HEK293 (cell line): ENCODE data around the gene OCA2.

Experiments used
- GLI2 ChIP-seq: fragments of 450-650 bp; formaldehyde crosslinking; IDR thresholded peaks from 2 replicates; pipeline ENCODE4; 2017; ENCODE audit warnings: missing biosample characterization, missing genetic modification characterization, low read depth, borderline replicate concordance
- SP2 ChIP-seq: fragments of 450-650 bp; formaldehyde crosslinking; IDR thresholded peaks from 2 replicates; pipeline ENCODE4 v1.5.1; 2016; ENCODE audit warnings: missing biosample characterization, missing genetic modification characterization
- TCF7L2 ChIP-seq: IDR thresholded peaks from 2 replicates; pipeline ENCODE4 v1.6.1; 2011; ENCODE audit warnings: low read depth, mild to moderate bottlenecking, inconsistent platforms, low read length, moderate library complexity, borderline replicate concordance
- ZNF133 ChIP-seq: fragments of 450-650 bp; formaldehyde crosslinking; IDR thresholded peaks from 2 replicates; pipeline ENCODE4 v1.5.1; 2016; ENCODE audit warnings: missing biosample characterization, missing genetic modification characterization
- ZNF292 ChIP-seq: fragments of 450-650 bp; formaldehyde crosslinking; IDR thresholded peaks from 2 replicates; pipeline ENCODE4 v1.5.1; 2016; ENCODE audit warnings: low read depth, missing biosample characterization, missing genetic modification characterization, borderline replicate concordance
- ZNF391 ChIP-seq: fragments of 450-650 bp; formaldehyde crosslinking; IDR thresholded peaks from 2 replicates; pipeline ENCODE4 v1.5.1; 2016; ENCODE audit warnings: low read depth, missing biosample characterization, missing genetic modification characterization, borderline replicate concordance
- ZNF48 ChIP-seq: fragments of 450-650 bp; formaldehyde crosslinking; IDR thresholded peaks from 2 replicates; pipeline ENCODE4 v1.5.1; 2016; ENCODE audit warnings: missing biosample characterization, missing genetic modification characterization
- ZNF624 ChIP-seq: fragments of 450-650 bp; formaldehyde crosslinking; IDR thresholded peaks from 2 replicates; pipeline ENCODE4 v1.5.1; 2017; ENCODE audit warnings: missing biosample characterization, missing genetic modification characterization
- ZNF629 ChIP-seq: fragments of 450-650 bp; formaldehyde crosslinking; IDR thresholded peaks from 2 replicates; pipeline ENCODE4 v1.5.1; 2017; ENCODE audit warnings: missing biosample characterization, missing genetic modification characterization
- TF ChIP-seq, protein P1 (sequence below): fragments of 450-650 bp; formaldehyde crosslinking; IDR thresholded peaks from 2 replicates; pipeline ENCODE4 v1.5.1; 2016; ENCODE audit warnings: missing biosample characterization, missing genetic modification characterization
- TF ChIP-seq, protein P2 (sequence below): fragments of 450-650 bp; formaldehyde crosslinking; IDR thresholded peaks from 2 replicates; pipeline ENCODE4 v1.5.1; 2017; ENCODE audit warnings: missing biosample characterization, missing genetic modification characterization
- TF ChIP-seq, protein P3 (sequence below): fragments of 450-650 bp; formaldehyde crosslinking; IDR thresholded peaks from 2 replicates; pipeline ENCODE4 v1.5.1; 2017; ENCODE audit warnings: missing biosample characterization, missing genetic modification characterization

DNA sequence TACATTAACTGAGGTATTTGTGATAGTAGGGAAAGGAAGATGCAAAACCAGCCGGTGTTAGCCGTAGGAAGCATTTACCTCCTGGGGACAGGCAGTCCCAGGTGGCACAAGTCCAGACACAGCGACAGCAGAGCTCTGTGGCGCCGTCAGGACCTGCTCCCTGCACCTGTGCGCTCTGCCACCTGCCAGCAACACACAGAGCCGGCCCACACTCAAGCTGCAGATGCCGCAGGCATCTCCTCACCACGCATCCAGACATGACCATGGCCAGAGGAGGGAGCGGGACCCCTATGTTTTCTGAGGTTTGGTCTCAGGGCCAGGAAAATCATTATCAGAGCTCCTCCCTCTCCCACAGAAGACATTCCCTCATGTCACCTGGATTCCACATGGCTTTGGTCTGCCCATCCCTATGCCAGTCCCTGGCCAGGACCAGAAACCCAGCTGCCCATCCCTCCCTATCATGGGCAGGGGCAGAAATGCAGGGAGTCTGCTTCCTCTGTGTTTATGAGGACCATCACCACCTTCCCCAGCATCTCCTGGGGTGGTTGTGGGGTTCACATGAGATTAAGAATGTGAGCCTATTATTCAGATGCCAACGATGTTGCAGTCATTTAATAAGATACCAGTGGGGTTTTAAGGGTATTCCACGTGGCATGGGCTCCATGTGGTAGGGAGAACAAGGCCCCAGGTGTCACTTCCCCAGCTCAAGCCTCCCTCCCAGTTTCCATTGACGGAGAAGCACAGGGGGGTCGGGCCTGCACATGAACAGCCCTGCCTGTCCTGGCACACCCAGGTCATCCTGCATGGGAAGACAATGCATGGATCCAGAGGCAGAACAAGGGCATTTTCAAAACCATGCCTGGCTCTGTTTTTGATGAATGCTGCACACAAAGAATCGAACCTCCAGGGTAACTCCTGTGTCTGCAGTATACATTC lies 251.1 kb downstream of the OCA2 start:
- TF ChIP-seq ZNF629 (no peak), ZNF391 (tag by site-specific recombination) (no peak), ZNF624 (tag by site-specific recombination) (no peak), ZNF292 (tag by site-specific recombination) (no peak), TCF7L2 (no peak), ZNF48 (tag by site-specific recombination) (no peak), SP2 (no peak), ZNF133 (tag by site-specific recombination) (no peak), GLI2 (tag by site-specific recombination) (no peak)
- TF ChIP-seq, protein P1, sequence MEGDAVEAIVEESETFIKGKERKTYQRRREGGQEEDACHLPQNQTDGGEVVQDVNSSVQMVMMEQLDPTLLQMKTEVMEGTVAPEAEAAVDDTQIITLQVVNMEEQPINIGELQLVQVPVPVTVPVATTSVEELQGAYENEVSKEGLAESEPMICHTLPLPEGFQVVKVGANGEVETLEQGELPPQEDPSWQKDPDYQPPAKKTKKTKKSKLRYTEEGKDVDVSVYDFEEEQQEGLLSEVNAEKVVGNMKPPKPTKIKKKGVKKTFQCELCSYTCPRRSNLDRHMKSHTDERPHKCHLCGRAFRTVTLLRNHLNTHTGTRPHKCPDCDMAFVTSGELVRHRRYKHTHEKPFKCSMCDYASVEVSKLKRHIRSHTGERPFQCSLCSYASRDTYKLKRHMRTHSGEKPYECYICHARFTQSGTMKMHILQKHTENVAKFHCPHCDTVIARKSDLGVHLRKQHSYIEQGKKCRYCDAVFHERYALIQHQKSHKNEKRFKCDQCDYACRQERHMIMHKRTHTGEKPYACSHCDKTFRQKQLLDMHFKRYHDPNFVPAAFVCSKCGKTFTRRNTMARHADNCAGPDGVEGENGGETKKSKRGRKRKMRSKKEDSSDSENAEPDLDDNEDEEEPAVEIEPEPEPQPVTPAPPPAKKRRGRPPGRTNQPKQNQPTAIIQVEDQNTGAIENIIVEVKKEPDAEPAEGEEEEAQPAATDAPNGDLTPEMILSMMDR = no peak
- TF ChIP-seq, protein P2, sequence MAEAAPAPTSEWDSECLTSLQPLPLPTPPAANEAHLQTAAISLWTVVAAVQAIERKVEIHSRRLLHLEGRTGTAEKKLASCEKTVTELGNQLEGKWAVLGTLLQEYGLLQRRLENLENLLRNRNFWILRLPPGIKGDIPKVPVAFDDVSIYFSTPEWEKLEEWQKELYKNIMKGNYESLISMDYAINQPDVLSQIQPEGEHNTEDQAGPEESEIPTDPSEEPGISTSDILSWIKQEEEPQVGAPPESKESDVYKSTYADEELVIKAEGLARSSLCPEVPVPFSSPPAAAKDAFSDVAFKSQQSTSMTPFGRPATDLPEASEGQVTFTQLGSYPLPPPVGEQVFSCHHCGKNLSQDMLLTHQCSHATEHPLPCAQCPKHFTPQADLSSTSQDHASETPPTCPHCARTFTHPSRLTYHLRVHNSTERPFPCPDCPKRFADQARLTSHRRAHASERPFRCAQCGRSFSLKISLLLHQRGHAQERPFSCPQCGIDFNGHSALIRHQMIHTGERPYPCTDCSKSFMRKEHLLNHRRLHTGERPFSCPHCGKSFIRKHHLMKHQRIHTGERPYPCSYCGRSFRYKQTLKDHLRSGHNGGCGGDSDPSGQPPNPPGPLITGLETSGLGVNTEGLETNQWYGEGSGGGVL (tag by site-specific recombination) = no peak
- TF ChIP-seq, protein P3, sequence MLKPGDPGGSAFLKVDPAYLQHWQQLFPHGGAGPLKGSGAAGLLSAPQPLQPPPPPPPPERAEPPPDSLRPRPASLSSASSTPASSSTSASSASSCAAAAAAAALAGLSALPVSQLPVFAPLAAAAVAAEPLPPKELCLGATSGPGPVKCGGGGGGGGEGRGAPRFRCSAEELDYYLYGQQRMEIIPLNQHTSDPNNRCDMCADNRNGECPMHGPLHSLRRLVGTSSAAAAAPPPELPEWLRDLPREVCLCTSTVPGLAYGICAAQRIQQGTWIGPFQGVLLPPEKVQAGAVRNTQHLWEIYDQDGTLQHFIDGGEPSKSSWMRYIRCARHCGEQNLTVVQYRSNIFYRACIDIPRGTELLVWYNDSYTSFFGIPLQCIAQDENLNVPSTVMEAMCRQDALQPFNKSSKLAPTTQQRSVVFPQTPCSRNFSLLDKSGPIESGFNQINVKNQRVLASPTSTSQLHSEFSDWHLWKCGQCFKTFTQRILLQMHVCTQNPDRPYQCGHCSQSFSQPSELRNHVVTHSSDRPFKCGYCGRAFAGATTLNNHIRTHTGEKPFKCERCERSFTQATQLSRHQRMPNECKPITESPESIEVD (tag by site-specific recombination) = no peak
